Naive thymus-derived CD8-positive, alpha-beta T cell (primary cell): ENCODE data around the gene BEX5. TPM values are rescaled to one million over a fixed set of nuclear protein-coding genes. Genes with fewer than 3 reads are reported as not detected.
"Not testable (repeated sequence)": the region's sequence is repeated elsewhere in the genome, so short reads cannot be mapped to it uniquely, and the experiment has no call there.

ENCODE experiments used
- ATAC-seq, 2 donors: fragments of 150-1000 bp; cut with Tn5 transposase in 1 of 2; sonication (Bioruptor Pico), chemical (Tn5 transposase) in 1 of 2; 1 replicate in 1 of 2; 2 replicates in 1 of 2; pipeline ENCODE4 v1.10.0; 2021; ENCODE audit warnings: mild to moderate bottlenecking in 2 of 2, moderate library complexity in 2 of 2
- POLR2A ChIA-PET: fragments of 350-600 bp; sonication (Branson Sonifier 250); formaldehyde crosslinking; loops from one replicate; lab custom pipeline; 2021; ENCODE audit warnings: antibody characterized with exemption; lab: Charles Lee
- DNase-seq, 10 donors: peaks; one replicate each; pipeline versions ENCODE4 v3.0.0 to v3.0.0-alpha.2; 2020 to 2022
- H3K27ac Mint-ChIP-seq, 10 donors: one replicate each; pipeline ENCODE4 v1.8.0; 2020 to 2022; ENCODE audit warnings: mild to moderate bottlenecking in 10 of 10, mixed read lengths in 10 of 10, moderate library complexity in 4 of 10, inconsistent platforms in 1 of 10
- H3K27me3 Mint-ChIP-seq, 5 donors: one replicate each; pipeline ENCODE4 v1.8.0; 2021 to 2022; ENCODE audit warnings: mixed read lengths in 5 of 5
- H3K36me3 Mint-ChIP-seq, 3 donors: one replicate each; pipeline ENCODE4 v1.8.0; 2020 to 2022; ENCODE audit warnings: mixed read lengths in 3 of 3, mild to moderate bottlenecking in 2 of 3, inconsistent platforms in 1 of 3
- H3K4me1 Mint-ChIP-seq, 4 donors: one replicate each; pipeline ENCODE4 v1.8.0; 2021 to 2022; ENCODE audit warnings: mixed read lengths in 4 of 4
- H3K4me3 Mint-ChIP-seq, 10 donors: one replicate each; pipeline ENCODE4 v1.8.0; 2020 to 2022; ENCODE audit warnings: mild to moderate bottlenecking in 10 of 10, mixed read lengths in 10 of 10, moderate library complexity in 6 of 10, inconsistent platforms in 1 of 10
- H3K9me3 Mint-ChIP-seq, 9 donors: one replicate each; pipeline ENCODE4 v1.8.0; 2020 to 2022; ENCODE audit warnings: mixed read lengths in 9 of 9, mild to moderate bottlenecking in 3 of 9, inconsistent platforms in 1 of 9, moderate library complexity in 1 of 9
- polyA plus RNA-seq, 3 donors: library from polyadenylated mRNA; unstranded; fragments of 300-500 nt; fragmentation: Illumina TruSeq; gene quantifications; one replicate each; pipeline ENCODE4 v1.2.3, GENCODE V29; 2021
- total RNA-seq, 8 experiments: library from RNA in 2 of 8; stranded (reverse) in 2 of 8; gene quantifications; one replicate each; pipeline ENCODE4 v1.2.3 and lab custom pipeline; 2021 to 2026

Gene BEX5
- total and polyA plus RNA-seq, 5 experiments from 2014 or later, result 4.9 to 11.1 (median 9.6) TPM

DNA sequence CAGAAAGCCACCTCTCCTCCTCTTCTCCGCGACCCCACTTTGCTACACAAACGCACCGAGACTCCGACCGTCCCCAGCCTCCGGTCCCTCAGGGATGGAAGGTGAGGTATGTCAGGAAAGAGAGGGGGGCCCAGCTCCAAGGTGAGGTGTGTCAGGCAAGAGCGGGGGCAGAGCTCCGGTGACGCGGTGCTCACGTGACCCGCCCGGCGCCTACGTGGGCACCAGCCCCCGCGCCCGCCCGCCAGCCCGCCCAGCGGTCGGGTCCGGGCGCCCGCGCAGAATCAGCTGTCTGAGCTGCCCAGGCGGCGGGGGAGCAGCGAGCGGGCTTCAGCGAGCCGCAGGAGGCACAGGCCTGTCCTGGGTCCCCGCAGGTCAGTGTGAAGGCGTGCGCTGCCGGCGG is 30.3 kb downstream of the BEX5 start, which contains the start of gene TCEAL2:
TCEAL2 (plus strand) TSS at position 244 of the 400 bp plus-strand sequence. CDS start 1,152 bp downstream, outside the sequence.
- peak within 1 kb of the TSS; percentile 57 to 85 (median 68) for H3K4me3 Mint-ChIP-seq
- DNase-seq (peak in 8 of 10 donors; percentile 1 to 20 (median 10)), ATAC-seq (peak; percentile 67 to 72)
- H3K27me3 Mint-ChIP-seq, result peaks cover 17 to 30% (median 23%) of the 10 kb centered on the region in 5 donors
- peak within 1 kb of the TSS in 2 of 10 donors; percentile 28 to 71 for H3K27ac Mint-ChIP-seq
- H3K36me3 Mint-ChIP-seq, H3K9me3 Mint-ChIP-seq, H3K4me1 Mint-ChIP-seq, POLR2A ChIA-PET: not testable (repeated sequence)

DNA sequence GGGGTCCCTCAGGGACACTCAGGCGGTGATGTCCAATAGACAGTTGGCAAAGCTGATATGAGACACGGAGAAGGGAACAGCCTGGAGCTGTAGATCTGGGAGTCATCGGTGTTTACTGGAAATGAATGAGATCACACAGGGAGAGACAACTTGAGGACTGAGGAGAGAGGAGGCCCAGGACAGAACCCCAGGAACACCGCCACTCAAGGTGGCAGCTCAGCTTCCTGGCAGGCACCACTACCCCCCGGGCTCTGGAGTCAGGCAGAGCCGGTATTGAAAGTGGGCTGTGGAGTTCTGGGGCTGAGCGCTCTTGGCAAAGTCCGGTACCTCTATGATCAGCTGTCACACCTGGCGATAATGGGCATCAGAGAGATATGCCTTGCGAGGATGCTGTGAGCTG is 30.8 kb downstream of the BEX5 start:
- H3K9me3 Mint-ChIP-seq, DNase-seq, H3K4me1 Mint-ChIP-seq, POLR2A ChIA-PET, H3K36me3 Mint-ChIP-seq: not testable (repeated sequence)
- Mint-ChIP-seq H3K4me3 (peak overlapping the region; percentile 57 to 85 (median 68)), H3K27ac (peak overlapping the region in 1 of 10 donors; percentile 71), H3K27me3 (peaks cover 17 to 30% (median 23%) of the 10 kb centered on the region in 5 donors)
- peak; percentile 30 to 39 for ATAC-seq

DNA sequence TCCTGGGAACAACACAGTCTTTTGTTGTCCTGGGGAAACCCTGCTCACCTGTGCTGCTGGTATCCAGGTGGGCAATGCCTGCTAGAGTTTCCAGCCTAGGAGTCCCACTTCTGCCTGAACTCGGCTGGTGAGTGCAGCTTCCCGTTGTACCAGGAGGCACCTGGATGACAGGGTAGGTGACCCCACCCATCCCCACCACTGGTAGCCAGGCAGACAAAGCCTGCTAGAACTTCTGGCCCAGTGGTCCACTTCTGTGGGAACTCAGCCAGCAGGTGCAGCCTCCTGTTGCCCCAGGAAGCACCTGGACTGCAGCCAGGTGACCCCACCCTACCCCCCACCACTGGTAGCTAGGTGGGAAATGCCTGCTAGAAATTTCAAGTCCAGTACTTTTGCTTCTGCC is 40.0 kb downstream of the BEX5 start:
- no peaks in the 10 kb centered on the region for H3K4me1 Mint-ChIP-seq
- no peak for DNase-seq
- H3K4me3 Mint-ChIP-seq, result no peak overlapping the region
- H3K27me3 Mint-ChIP-seq, result peaks cover 0 to 22% (median 15%) of the 10 kb centered on the region in 5 donors
- H3K36me3 Mint-ChIP-seq, result peaks cover 0 to 10% (median 0%) of the 10 kb centered on the region in 3 donors
- no peak for ATAC-seq
- POLR2A ChIA-PET, result no interaction called here
- H3K27ac Mint-ChIP-seq, result no peak overlapping the region
- peaks cover 0 to 16% (median 1%) of the 10 kb centered on the region in 9 donors for H3K9me3 Mint-ChIP-seq

DNA sequence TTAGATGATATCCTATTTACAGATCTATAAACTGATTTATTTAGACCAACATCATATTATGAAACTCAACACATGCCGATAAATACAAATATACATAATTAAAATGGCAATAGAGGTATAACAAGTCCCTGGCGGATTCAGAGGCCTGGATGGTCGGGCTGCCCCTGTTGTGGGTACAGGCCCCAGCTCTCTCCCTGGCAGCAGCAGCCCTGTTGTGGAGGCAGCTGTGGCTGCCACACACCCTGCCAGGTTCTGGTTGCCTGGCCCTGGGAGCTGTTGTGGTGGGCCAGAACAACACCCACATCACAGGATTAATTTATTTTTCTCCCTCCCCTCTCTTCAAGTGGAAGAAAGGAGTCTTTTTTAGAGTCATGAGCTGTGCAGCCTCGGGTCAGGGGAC is 42.4 kb downstream of the BEX5 start:
- peaks cover 0 to 22% (median 15%) of the 10 kb centered on the region in 5 donors for H3K27me3 Mint-ChIP-seq
- peaks cover 0 to 16% (median 1%) of the 10 kb centered on the region in 9 donors for H3K9me3 Mint-ChIP-seq
- H3K36me3 Mint-ChIP-seq, result peaks cover 0 to 10% (median 0%) of the 10 kb centered on the region in 3 donors
- ATAC-seq, result no peak
- no peak overlapping the region for H3K4me3 Mint-ChIP-seq
- no peaks in the 10 kb centered on the region for H3K4me1 Mint-ChIP-seq
- no peak overlapping the region for H3K27ac Mint-ChIP-seq
- no peak for DNase-seq
- POLR2A ChIA-PET, result no interaction called here

Other genes with a start within 250 kb of the BEX5 start
- 10 to 100 TPM; 35.4 to 38.9 TPM for gene ZMAT1, start 223.9 kb downstream of the BEX5 start, total RNA-seq
- gene ZMAT1, start 223.9 kb downstream of the BEX5 start, polyA plus RNA-seq, result 1 to 10 TPM; 3.5 to 4.5 (median 4.3) TPM
- 1 to 10 TPM; 1.6 TPM for gene TCEAL2, start 30.3 kb downstream of the BEX5 start, total RNA-seq
- 1 to 10 TPM in 2 of 3 donors, under 1 TPM in 1; 0.95 to 1.8 (median 1.4) TPM for gene TCEAL2, start 30.3 kb downstream of the BEX5 start, polyA plus RNA-seq
- not detected for gene TCEAL6, start 13.5 kb downstream of the BEX5 start, total RNA-seq
- gene TCEAL6, start 13.5 kb downstream of the BEX5 start, polyA plus RNA-seq, result not detected
- gene TCP11X1, start 59.3 kb upstream of the BEX5 start, total RNA-seq, result not detected
- gene TCP11X1, start 59.3 kb upstream of the BEX5 start, polyA plus RNA-seq, result not detected
- gene NXF2, start 91.2 kb upstream of the BEX5 start, total RNA-seq, result not detected
- gene NXF2, start 91.2 kb upstream of the BEX5 start, polyA plus RNA-seq, result not detected